NCI-H446 (cell line): Measurements from ENCODE around the gene IGSF11.
A peak's percentile ranks its signal among the peaks of the same experiment; 100 is the strongest.
"Not testable (repeated sequence)": the region's sequence is repeated elsewhere in the genome, so short reads cannot be mapped to it uniquely, and the experiment has no call there.

Source experiments
- DNase-seq, 2 experiments: peaks; one replicate each; lab custom pipeline; 2025; lab: John Stamatoyannopoulos, UW

IGSF11 gene

DNA sequence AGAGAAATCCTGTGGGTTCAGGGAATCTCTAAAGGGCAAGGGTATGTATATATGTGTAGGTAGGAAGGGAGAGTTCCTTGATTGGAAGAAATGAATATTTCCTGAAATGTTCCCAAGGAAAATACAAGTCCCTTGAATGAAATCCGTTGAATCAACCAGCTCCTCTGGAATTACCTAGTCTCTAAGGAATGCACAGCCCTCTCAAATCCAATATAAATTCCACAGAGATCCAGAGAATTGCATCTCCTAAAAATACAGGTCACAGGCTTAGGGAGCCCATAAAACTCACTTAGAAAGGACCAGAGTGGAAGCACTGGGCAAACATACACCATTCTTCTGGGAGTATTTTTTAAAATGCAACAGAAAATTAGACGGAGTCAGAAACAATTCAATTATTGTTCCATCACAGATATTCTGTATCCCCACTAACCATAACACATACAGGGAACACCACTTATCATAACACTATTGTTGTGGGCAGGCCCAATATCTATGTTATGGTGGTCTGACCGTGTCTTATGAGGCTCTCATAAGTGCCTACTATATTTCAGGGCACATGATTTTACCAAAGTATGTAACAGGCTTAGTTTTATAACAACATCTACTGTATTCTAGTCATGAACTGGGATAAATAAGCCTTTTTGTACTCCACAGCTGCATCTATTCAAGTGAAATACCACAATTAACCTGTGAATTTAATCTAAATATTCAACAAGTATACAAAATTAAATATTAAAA is 43.7 kb downstream of the IGSF11 start:
- DNase-seq = no peak

DNA sequence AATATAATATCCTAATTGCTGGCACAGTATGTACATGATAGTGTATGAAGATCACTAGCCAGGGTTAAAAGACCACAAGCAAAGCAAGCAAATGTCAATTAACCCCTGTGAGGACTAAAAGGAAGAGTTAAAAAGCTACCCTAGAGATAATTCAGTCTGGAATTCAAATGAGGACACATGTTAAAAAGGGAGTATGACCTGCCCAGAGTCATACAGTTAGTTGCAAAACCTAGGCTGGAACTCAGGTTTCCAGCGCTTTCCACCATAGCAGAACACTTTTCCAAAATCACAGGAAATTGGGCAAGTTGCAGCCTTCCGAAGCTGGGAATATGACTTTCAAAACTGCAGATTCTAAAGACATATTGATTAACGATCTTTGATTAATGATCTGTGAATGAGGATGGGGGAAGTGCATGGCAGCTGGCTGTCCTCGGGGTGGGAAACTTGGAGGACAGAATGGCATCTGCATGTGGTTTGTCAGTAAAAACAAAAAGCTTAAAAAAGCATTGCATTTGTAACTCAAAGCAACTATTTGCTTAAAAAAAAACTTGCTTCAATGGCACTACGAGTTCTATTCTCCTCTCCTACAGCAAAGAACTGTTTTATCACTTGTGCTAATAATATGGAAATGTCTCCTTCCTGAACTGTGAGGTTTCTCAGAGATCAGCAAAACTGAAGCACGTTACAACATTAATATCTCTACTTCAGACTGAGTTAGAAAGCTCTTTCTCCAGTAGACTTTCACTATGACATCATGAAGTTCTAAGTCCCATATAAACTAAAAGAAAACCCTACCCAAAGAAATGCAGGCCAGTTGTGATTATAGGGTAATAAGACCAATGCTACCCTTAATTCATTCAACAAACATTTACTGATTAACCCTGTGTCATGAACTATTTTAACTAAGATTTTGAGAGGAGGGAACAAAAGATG is 46.2 kb downstream of the IGSF11 start:
- DNase-seq = peak; percentile 33 to 49

DNA sequence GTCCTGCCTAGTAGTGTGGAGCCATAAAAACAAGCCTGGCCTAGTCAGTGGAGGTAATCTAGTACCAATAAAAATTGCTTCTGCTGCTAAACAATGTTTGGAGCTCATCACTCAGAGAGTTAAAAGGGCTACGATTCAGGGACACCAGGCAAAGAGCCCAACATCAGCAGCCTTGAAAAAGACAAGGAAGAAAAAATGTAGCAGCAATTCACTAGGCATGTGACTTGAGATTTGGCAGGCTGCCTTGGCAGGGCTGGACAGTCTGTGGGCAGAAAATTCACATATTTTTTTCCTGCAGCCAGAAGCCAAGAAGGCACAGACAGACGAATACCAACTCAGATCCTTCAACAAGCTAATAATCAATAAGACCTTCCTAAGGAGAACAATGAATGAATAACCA is 47.2 kb downstream of the IGSF11 start:
- DNase-seq = peak; percentile 89 to 96

- no peak for DNase-seq
Observed at GRCh38 chr3:118986734-118987133, 47.9 kb downstream of the IGSF11 start.

- no peak for DNase-seq
Observed at GRCh38 chr3:118984699-118985098, 49.9 kb downstream of the IGSF11 start.

GRCh38 chr3:118981494-118982134 is 53.0 kb downstream of the IGSF11 start:
- DNase-seq = no peak

- no peak for DNase-seq
Observed at GRCh38 chr3:118980832-118981231, 53.8 kb downstream of the IGSF11 start.

- DNase-seq = no peak
Observed at GRCh38 chr3:118978393-118978758, 56.3 kb downstream of the IGSF11 start.

- DNase-seq = no peak
Observed at GRCh38 chr3:118977671-118978392, 56.8 kb downstream of the IGSF11 start.

- DNase-seq = no peak
Observed at GRCh38 chr3:118977118-118977517, 57.5 kb downstream of the IGSF11 start.

- not testable (repeated sequence) for DNase-seq
Observed at GRCh38 chr3:118975476-118975875, 59.2 kb downstream of the IGSF11 start.

DNA sequence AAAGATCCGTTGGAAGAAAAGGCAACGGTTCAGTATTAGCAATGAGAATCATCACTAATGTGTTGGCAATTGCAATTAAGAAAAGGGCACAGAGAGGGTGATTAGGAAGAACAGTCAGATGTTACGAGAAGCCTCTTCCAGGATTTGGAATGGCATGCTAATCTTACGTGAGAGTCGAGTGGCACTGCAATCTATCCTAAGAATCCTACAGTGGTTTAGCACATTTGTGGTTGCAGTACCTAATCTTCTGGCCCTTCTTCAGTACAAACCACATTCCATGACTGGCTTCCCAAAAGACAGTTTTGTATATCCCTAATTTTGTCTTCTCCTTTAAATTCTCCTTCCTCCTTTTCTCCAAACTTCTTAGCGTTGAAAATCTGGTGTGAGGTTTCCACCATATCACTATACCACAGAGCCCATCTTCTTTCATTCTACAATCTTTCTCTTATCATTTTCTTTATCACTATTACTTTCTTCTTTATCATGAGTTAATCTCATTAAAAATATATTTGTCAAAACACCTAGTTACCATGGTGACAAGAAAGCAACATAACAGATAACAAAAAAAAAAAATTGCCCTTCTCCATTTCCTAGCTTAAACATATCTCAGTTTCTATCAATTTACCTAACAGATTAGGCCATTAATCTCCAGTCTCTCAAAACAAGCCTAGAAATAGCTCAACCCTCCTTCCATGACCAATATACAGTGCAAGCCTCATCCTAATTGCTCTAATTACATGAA is 60.1 kb downstream of the IGSF11 start:
- DNase-seq = peak in 1 of 2 experiments; percentile 53

DNA sequence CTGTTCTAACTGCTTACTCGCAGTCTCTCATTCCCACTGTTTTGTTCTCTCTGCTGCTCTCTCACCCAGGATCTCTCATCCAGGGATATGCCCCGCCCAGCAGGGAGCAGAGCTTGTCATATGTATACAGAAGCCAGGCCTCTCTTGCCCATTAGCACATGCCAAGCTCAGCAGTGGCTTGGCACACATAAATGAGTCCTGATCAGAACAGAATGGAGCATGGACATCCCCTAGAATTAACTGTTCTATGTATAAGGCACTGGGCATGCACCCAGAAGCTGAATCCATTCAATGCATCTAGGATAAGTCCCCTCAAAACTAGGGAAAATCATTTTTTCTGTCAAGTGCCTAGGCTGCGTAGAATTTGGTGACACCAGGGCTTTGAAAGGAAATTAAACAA is 61.6 kb downstream of the IGSF11 start:
- DNase-seq = peak; percentile 71 to 94

- peak; percentile 47 to 85 for DNase-seq
Observed at GRCh38 chr3:118970819-118971218, 63.8 kb downstream of the IGSF11 start.

DNA sequence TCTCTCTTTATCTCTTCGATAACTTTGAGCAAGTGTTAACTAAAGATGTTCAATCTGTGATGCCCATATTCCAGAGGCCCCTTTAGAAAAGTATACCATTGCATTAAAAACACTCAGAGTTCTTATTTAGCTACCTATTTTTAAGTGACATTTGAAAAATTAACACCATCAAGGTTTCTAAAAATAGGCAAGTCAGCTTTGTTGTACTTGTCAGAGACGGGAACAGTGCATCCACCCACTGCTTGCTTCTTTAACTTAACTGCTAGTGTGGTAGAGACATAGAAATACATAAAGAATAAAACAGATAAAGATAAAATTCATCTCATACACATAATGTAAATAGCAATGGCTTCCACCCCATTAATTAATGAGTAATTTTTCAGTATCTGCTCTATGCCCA is 66.0 kb downstream of the IGSF11 start:
- no peak for DNase-seq

GRCh38 chr3:118968111-118968510 is 66.5 kb downstream of the IGSF11 start:
- peak in 1 of 2 experiments; percentile 23 for DNase-seq

GRCh38 chr3:118966700-118967099 is 67.9 kb downstream of the IGSF11 start:
- peak in 1 of 2 experiments; percentile 16 for DNase-seq

- no peak for DNase-seq
Observed at GRCh38 chr3:118963711-118964110, 70.9 kb downstream of the IGSF11 start.

DNA sequence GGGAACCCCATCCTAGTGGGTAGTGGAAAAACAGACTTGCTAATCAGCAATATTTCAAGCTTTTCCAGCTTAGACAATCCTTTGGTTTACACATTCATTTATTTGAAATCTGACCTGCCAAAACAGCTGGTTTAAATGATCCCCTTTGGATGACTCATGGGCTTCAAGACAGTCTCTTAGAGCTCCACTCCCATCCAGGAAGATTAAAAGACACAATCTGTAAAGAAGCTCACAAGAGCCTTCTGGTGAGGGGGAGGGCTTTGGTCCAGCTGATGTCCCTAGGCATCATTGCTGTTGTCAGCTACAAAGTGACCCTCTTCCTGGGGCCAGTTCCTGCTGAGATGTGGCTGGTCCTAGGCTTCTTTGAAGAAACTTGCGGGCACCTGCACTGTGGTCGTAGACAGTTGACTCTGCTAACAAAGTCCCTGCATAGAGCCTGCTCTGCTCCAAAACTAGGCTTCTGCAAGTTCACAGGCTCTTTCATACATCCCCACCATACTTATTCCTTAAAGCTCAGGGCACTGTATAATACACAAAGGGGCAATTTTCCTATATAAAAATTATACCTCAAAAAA is 73.7 kb downstream of the IGSF11 start:
- DNase-seq = peak; percentile 29 to 60

DNA sequence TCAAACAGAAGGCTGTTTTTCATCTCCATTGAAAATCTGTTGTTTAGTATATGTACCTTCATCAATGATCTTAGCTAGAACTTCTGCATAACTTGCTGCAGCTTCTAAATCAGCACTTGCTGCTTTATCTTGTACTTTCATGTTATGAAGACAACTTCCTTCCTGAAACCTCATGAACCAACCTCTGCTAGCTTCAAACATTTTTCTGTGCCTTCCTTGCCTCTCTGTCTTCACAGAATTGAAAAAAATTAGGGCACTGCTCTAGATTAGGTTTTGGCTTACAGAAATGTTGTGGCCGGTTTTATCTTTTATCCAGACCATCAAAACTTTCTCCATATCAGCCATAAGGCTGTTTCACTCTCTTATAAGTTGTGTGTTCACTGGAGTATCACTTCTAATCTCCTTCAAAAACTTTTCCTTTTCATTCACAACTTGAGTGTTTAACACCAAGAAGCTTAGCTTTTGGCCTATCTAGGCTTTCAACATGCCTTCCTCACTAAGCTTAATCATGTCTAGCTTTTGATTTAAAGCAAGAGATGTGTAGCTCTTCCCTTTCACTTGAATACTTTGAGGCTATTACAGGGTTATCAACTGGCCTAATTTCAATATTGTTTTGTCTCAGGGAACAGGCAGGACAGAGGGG is 78.6 kb downstream of the IGSF11 start:
- DNase-seq = no peak
